Mesenchymal stem cell (in vitro differentiated cells and primary cell): ENCODE measurements around the gene TBCB.

Source experiments
- DNase-seq: peaks from one replicate; pipeline ENCODE4 v3.0.0-alpha.2; 2013
- H2AFZ ChIP-seq: one replicate; pipeline ENCODE4 v1.6.1; 2013; ENCODE audit warnings: low read depth, mild to moderate bottlenecking, control low read depth, inconsistent platforms, low read length, moderate library complexity
- H2AK5ac ChIP-seq: 2 replicates; pipeline ENCODE4 v1.6.1; 2013; ENCODE audit warnings: low read length, moderate library complexity, mild to moderate bottlenecking, inconsistent platforms; ENCODE audit not compliant: severe bottlenecking
- H2BK120ac ChIP-seq: one replicate; pipeline ENCODE4 v1.6.1; 2013; ENCODE audit warnings: low read depth, mild to moderate bottlenecking, inconsistent platforms, low read length, moderate library complexity
- H2BK12ac ChIP-seq, 2 experiments: one replicate each; pipeline ENCODE4 v1.6.1; 2013; ENCODE audit warnings: inconsistent platforms in 2 of 2, low read length in 2 of 2, mild to moderate bottlenecking in 2 of 2, moderate library complexity in 2 of 2, control low read depth in 1 of 2
- H2BK15ac ChIP-seq: one replicate; pipeline ENCODE4 v1.6.1; 2013; ENCODE audit warnings: mild to moderate bottlenecking, low read depth, inconsistent platforms; ENCODE audit not compliant: poor library complexity, severe bottlenecking
- H2BK5ac ChIP-seq: 2 replicates; pipeline ENCODE4 v1.6.1; 2013; ENCODE audit warnings: low read depth, mild to moderate bottlenecking, low read length, control low read depth, inconsistent platforms; ENCODE audit not compliant: poor library complexity, severe bottlenecking
- H3K14ac ChIP-seq, 2 experiments: one replicate each; pipeline ENCODE4 v1.6.1; 2013; ENCODE audit warnings: inconsistent platforms in 2 of 2, low read length in 2 of 2, control low read depth in 1 of 2, mild to moderate bottlenecking in 1 of 2, moderate library complexity in 1 of 2
- H3K18ac ChIP-seq, 2 experiments: one replicate each; pipeline ENCODE4 v1.6.1; 2013; ENCODE audit warnings: inconsistent platforms in 2 of 2, low read length in 2 of 2, control low read depth in 1 of 2, low read depth in 1 of 2, mild to moderate bottlenecking in 1 of 2
- H3K23ac ChIP-seq, 2 experiments: one replicate each; pipeline ENCODE4 v1.6.1; 2013; ENCODE audit warnings: inconsistent platforms in 2 of 2, low read length in 2 of 2, mild to moderate bottlenecking in 2 of 2, moderate library complexity in 2 of 2, control low read depth in 1 of 2
- H3K27ac ChIP-seq: 2 replicates; pipeline ENCODE4 v1.5.1; 2013; ENCODE audit warnings: mild to moderate bottlenecking, moderate library complexity, low read length, control low read depth, inconsistent platforms; ENCODE audit not compliant: poor library complexity, severe bottlenecking
- H3K27me3 ChIP-seq, 2 experiments: 2 replicates each; pipeline versions ENCODE4 v1.6.1 to v1.7.0; 2013; ENCODE audit warnings: low read length in 2 of 2, mild to moderate bottlenecking in 2 of 2, moderate library complexity in 2 of 2, control low read depth in 1 of 2, inconsistent platforms in 1 of 2; ENCODE audit not compliant: control insufficient read depth in 1 of 2, insufficient read depth in 1 of 2
- H3K36me3 ChIP-seq, 2 experiments: 2 replicates each; pipeline versions ENCODE4 v1.6.1 to v1.7.0; 2013; ENCODE audit warnings: low read length in 2 of 2, control low read depth in 1 of 2, inconsistent platforms in 1 of 2, low read depth in 1 of 2, mild to moderate bottlenecking in 1 of 2; ENCODE audit not compliant: insufficient read depth in 2 of 2, control insufficient read depth in 1 of 2
- H3K4ac ChIP-seq, 2 experiments: one replicate each; pipeline ENCODE4 v1.6.1; 2013; ENCODE audit warnings: inconsistent platforms in 2 of 2, low read length in 2 of 2, mild to moderate bottlenecking in 2 of 2, moderate library complexity in 2 of 2, control low read depth in 1 of 2, low read depth in 1 of 2
- H3K4me1 ChIP-seq: 2 replicates; pipeline ENCODE4 v1.6.1; 2013; ENCODE audit warnings: low read depth, low read length, control low read depth; ENCODE audit not compliant: control insufficient read depth, insufficient read depth
- H3K4me2 ChIP-seq: 2 replicates; pipeline ENCODE4 v1.6.1; 2013; ENCODE audit warnings: low read length, mild to moderate bottlenecking, inconsistent platforms; ENCODE audit not compliant: poor library complexity, severe bottlenecking
- H3K4me3 ChIP-seq, 2 experiments: 2 replicates each; pipeline versions ENCODE4 v1.5.1 to v1.7.0; 2013; ENCODE audit warnings: low read length in 2 of 2, mild to moderate bottlenecking in 2 of 2, control low read depth in 1 of 2, low read depth in 1 of 2; ENCODE audit not compliant: insufficient read depth in 1 of 2
- H3K79me1 ChIP-seq: replicated peaks from 2 replicates; pipeline ENCODE4 v1.6.1; 2013; ENCODE audit warnings: mild to moderate bottlenecking, control low read depth, low read length, inconsistent platforms; ENCODE audit not compliant: poor library complexity, severe bottlenecking
- H3K9ac ChIP-seq: 2 replicates; pipeline ENCODE4 v1.7.0; 2013; ENCODE audit warnings: mild to moderate bottlenecking, low read length, moderate library complexity
- H3K9me3 ChIP-seq: 2 replicates; pipeline ENCODE4 v1.7.0; 2013; ENCODE audit warnings: mild to moderate bottlenecking, low read length; ENCODE audit not compliant: control insufficient read depth
- H4K8ac ChIP-seq: one replicate; pipeline ENCODE4 v1.6.1; 2013; ENCODE audit warnings: inconsistent platforms, mild to moderate bottlenecking, low read length, moderate library complexity
- H4K91ac ChIP-seq: one replicate; pipeline ENCODE4 v1.6.1; 2013; ENCODE audit warnings: mild to moderate bottlenecking, low read length, inconsistent platforms
- WGBS: methylation state at CpG from one replicate; pipeline ENCODE4 v1.1.7; 2013; ENCODE audit warnings: mixed read lengths; 5-methylcytosine and 5-hydroxymethylcytosine counted together

The TBCB gene

GRCh38 chr19:36073121-36073876 is 42.0 kb upstream of the TBCB start:
- H4K91ac ChIP-seq = no peak overlapping the region
- H2BK5ac ChIP-seq = no peak overlapping the region
- H3K9me3 ChIP-seq = no peaks in the 10 kb centered on the region
- 84% methylated on average over 10 of the region's 10 CpGs for WGBS
- H3K27ac ChIP-seq = no peak overlapping the region
- no peak overlapping the region for H3K4me2 ChIP-seq
- no peaks in the 10 kb centered on the region for H3K27me3 ChIP-seq
- H3K79me1 ChIP-seq = peaks cover 5% of the 10 kb centered on the region
- no peak overlapping the region for H2AK5ac ChIP-seq
- H3K14ac ChIP-seq = no peak overlapping the region
- no peak overlapping the region for H3K23ac ChIP-seq
- H3K4me1 ChIP-seq = peaks cover 3% of the 10 kb centered on the region
- no peak overlapping the region for H2BK120ac ChIP-seq
- no peak overlapping the region for H3K4ac ChIP-seq
- H3K18ac ChIP-seq = no peak overlapping the region
- H3K9ac ChIP-seq = no peak overlapping the region
- H3K36me3 ChIP-seq = peaks cover 0 to 14% of the 10 kb centered on the region in 2 experiments
- H2AFZ ChIP-seq = no peak overlapping the region
- H2BK12ac ChIP-seq = no peak overlapping the region
- no peak overlapping the region for H2BK15ac ChIP-seq
- DNase-seq = no peak
- no peak overlapping the region for H3K4me3 ChIP-seq
- no peak overlapping the region for H4K8ac ChIP-seq

- Histone ChIP-seq H3K79me1 (peaks cover 2% of the 10 kb centered on the region), H3K36me3 (peaks cover 0 to 28% of the 10 kb centered on the region in 2 experiments), H3K27ac (no peak overlapping the region), H3K9ac (no peak overlapping the region), H2BK12ac (no peak overlapping the region), H3K4me2 (no peak overlapping the region), H4K91ac (no peak overlapping the region), H3K18ac (no peak overlapping the region), H2BK120ac (no peak overlapping the region), H3K4ac (no peak overlapping the region), H2BK5ac (no peak overlapping the region), H3K27me3 (no peaks in the 10 kb centered on the region), H3K4me3 (no peak overlapping the region), H3K14ac (no peak overlapping the region), H2AK5ac (no peak overlapping the region), H2AFZ (no peak overlapping the region), H2BK15ac (no peak overlapping the region), H3K9me3 (no peaks in the 10 kb centered on the region), H3K23ac (no peak overlapping the region), H4K8ac (no peak overlapping the region), H3K4me1 (peaks cover 2% of the 10 kb centered on the region)
- DNase-seq = no peak
- 97% methylated on average over 3 of the region's 3 CpGs for WGBS
These were observed 35.8 kb upstream of the TBCB start for GRCh38 chr19:36079389-36079945.

- H3K9me3 ChIP-seq = no peaks in the 10 kb centered on the region
- H4K8ac ChIP-seq = no peak overlapping the region
- H3K4me3 ChIP-seq = no peak overlapping the region
- H3K4me1 ChIP-seq = peaks cover 2% of the 10 kb centered on the region
- H3K36me3 ChIP-seq = peaks cover 0 to 28% of the 10 kb centered on the region in 2 experiments
- H3K18ac ChIP-seq = no peak overlapping the region
- H2AFZ ChIP-seq = no peak overlapping the region
- no peak overlapping the region for H3K4me2 ChIP-seq
- H3K23ac ChIP-seq = no peak overlapping the region
- no peak overlapping the region for H2BK12ac ChIP-seq
- H3K79me1 ChIP-seq = peaks cover 3% of the 10 kb centered on the region
- no peak overlapping the region for H3K9ac ChIP-seq
- no peak overlapping the region for H2BK15ac ChIP-seq
- WGBS = 96% methylated on average over 3 of the region's 3 CpGs
- no peak overlapping the region for H4K91ac ChIP-seq
- H3K4ac ChIP-seq = no peak overlapping the region
- H3K27ac ChIP-seq = no peak overlapping the region
- no peak overlapping the region for H2BK5ac ChIP-seq
- H3K27me3 ChIP-seq = no peaks in the 10 kb centered on the region
- no peak overlapping the region for H2BK120ac ChIP-seq
- H2AK5ac ChIP-seq = no peak overlapping the region
- no peak for DNase-seq
- H3K14ac ChIP-seq = no peak overlapping the region
These were observed 33.9 kb upstream of the TBCB start for GRCh38 chr19:36081385-36081784.

GRCh38 chr19:36081894-36082293 is 33.4 kb upstream of the TBCB start:
- H3K23ac ChIP-seq = no peak overlapping the region
- H3K27ac ChIP-seq = no peak overlapping the region
- H2BK12ac ChIP-seq = no peak overlapping the region
- no peak overlapping the region for H3K14ac ChIP-seq
- H3K4me3 ChIP-seq = no peak overlapping the region
- no peak overlapping the region for H2AFZ ChIP-seq
- no peak overlapping the region for H3K4ac ChIP-seq
- H3K36me3 ChIP-seq = peaks cover 0 to 28% of the 10 kb centered on the region in 2 experiments
- H3K9ac ChIP-seq = no peak overlapping the region
- H2AK5ac ChIP-seq = no peak overlapping the region
- no peak overlapping the region for H3K18ac ChIP-seq
- no peak overlapping the region for H2BK15ac ChIP-seq
- H3K9me3 ChIP-seq = no peaks in the 10 kb centered on the region
- 93% methylated on average over 7 of the region's 7 CpGs for WGBS
- peaks cover 3% of the 10 kb centered on the region for H3K79me1 ChIP-seq
- no peak overlapping the region for H4K8ac ChIP-seq
- H2BK120ac ChIP-seq = no peak overlapping the region
- peaks cover 2% of the 10 kb centered on the region for H3K4me1 ChIP-seq
- no peak for DNase-seq
- H3K27me3 ChIP-seq = no peaks in the 10 kb centered on the region
- H3K4me2 ChIP-seq = no peak overlapping the region
- H4K91ac ChIP-seq = no peak overlapping the region
- no peak overlapping the region for H2BK5ac ChIP-seq
